Esophagus mucosa (tissue), 1 donor: Measurements from ENCODE around the gene ITPRIPL1. TPM values are rescaled to one million over a fixed set of nuclear protein-coding genes. Genes with fewer than 3 reads are reported as not detected.
A peak's percentile ranks its signal among the peaks of the same experiment; 100 is the strongest.

Source experiments
- ATAC-seq: fragments of 200-7000 bp; cut with Tn5 transposase; one replicate; pipeline ENCODE4 v1.9.1; 2020
- total RNA-seq: library from RNA; stranded (reverse); gene quantifications from one replicate; pipeline ENCODE4 v1.2.4, GENCODE V29; 2023
- donor health status: DM: yes; HTN: yes; CAD: no.

Gene ITPRIPL1
- total RNA-seq, 1 donor from 2014 or later: 1.8 TPM

DNA sequence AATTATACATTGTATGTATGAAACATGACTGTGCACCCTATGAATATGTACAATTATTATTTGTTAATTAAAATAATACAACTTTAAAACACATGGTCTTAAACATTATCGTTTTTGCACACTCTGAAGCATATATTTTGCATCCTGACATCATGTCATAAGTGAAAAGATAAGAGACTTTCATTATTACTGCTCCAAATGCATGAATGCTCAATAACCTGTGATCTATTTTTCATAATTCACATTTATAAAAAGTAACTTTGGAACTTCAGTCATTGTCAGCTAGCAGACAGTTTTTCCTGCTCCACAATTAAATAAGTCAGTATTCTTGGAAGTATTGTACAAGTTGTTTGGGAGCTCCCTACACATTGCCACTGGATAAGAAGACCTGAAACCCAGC lies 1.3 kb upstream of the ITPRIPL1 start:
- ATAC-seq: no peak

- ATAC-seq: no peak
Measured at GRCh38 chr2:96324721-96325040, 436 bp upstream of the ITPRIPL1 start.

DNA sequence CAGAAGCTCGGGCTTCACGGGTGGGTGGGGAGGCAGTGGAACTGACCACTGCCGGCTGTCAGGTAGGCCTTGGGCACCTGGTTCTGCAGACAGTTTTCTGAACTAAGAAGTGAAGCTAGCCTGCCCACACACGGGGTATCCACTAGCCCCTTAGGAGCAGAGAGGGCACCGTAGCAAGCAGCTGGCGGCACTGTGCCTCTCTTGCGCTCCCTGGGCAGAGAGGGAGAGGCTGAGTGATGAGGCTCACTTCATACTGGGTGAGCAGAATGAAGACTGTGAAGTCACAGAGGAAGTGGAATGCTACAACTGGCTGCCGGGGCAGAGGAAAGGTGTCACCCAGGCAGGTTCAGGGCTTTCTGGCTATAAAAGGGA lies 753 bp downstream of the ITPRIPL1 start:
- peak; percentile 3 for ATAC-seq

DNA sequence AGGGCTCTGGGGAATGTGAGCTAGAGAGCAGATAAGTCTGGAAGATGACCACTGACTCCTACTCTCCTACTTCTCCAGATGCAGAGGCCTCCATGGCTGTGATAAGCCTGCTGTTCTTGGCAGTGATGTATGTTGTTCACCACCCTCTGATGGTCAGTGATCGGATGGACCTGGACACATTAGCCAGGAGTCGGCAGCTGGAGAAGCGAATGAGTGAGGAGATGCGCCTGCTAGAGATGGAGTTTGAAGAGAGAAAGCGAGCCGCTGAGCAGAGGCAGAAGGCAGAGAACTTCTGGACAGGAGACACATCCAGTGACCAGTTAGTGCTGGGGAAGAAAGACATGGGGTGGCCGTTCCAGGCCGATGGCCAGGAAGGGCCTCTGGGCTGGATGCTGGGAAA lies 1.4 kb downstream of the ITPRIPL1 start:
- ATAC-seq: no peak

GRCh38 chr2:96326990-96327820 lies 2.1 kb downstream of the ITPRIPL1 start:
- ATAC-seq: no peak

DNA sequence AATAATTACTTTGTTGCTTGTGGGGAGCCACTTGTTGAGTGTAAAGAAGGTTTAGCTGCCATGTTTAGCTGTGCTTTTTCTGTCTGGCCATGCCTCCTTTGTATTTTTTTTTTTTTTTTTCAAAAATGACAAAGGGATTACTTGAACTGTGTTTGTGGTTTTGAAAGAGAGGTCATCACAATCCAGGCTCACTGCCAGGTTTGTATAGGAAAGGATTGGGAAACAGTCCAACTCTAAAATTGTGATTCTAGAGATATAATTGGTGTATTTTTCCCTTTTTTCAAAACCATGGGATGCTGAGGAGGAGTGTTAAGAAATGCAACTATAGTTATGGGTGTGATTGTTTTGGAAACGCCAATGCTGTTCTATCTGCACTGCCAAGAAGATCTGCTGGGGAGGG lies 4.3 kb downstream of the ITPRIPL1 start:
- no peak for ATAC-seq

GRCh38 chr2:96329874-96330273 lies 4.8 kb downstream of the ITPRIPL1 start:
- ATAC-seq: no peak

- ATAC-seq: peak; percentile 51
Measured at GRCh38 chr2:96330407-96330806, 5.3 kb downstream of the ITPRIPL1 start.

GRCh38 chr2:96333708-96334107 lies 8.6 kb downstream of the ITPRIPL1 start:
- no peak for ATAC-seq

- no peak for ATAC-seq
Measured at GRCh38 chr2:96336104-96336775, 11.1 kb downstream of the ITPRIPL1 start.

- no peak for ATAC-seq
Measured at GRCh38 chr2:96336873-96337272, 11.8 kb downstream of the ITPRIPL1 start.

DNA sequence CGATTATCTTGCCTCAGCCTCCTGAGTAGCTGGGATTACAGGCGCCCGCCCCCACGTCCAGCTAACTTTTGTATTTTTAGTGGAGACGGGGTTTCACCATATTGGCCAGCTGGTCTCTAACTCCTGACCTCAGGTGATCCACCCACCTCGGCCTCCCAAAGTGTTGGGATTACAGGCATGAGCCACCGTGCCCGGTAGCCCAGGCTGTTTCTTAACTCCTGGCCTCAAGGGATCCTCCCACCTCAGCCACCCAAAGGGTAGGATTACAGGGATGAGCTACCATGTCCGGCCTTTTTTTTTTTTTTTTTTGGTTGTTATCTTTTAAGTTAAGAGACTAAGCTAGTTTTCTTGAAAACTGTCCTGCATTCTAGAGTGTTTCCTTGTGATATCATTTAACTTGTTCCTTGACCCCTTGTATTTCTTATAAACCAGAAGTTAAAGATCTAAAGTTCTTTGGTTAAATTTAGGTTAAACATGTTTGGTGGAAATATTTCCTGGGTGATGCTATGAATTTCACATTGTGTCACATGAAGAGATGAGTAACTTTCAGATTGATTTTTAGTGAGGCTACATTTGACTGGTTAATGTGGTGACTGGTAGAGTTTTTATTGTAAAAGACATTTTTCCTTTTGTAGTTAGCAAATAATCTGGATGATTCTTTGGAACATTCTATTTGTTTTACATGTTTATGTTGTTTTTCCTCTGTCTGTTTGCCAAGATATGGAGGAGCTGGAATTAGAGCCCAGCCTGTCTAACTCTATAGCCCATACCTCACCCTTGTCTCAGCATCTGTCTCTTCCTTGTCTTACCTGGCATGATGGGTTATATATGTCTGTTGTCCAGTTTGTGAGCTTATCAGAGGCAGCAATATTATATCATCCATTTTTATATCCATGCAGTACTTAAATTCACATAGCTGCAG lies 15.6 kb downstream of the ITPRIPL1 start:
- no peak for ATAC-seq

- ATAC-seq: no peak
Measured at GRCh38 chr2:96341641-96342040, 16.5 kb downstream of the ITPRIPL1 start.

GRCh38 chr2:96342085-96342484 lies 17.0 kb downstream of the ITPRIPL1 start:
- ATAC-seq: no peak

DNA sequence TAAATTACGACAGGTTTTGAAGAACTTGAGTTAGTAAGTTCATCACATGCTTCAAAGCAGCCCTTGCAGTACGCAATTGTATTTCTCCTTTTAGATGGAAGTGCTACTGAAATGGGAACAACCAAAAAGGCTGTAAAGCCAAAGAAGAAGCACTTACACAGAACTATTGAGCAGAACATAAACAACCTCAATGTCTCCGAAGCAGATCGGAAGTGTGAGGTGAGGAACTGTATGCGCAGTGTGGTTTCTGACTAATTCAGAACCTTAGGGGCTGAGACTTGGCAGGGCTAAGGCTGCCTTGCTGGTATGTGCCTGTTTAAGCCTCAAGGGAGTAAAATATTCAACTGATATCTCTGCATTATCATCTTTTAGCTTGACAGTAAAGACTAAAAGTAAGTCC lies 18.9 kb downstream of the ITPRIPL1 start:
- peak; percentile 68 for ATAC-seq

- no peak for ATAC-seq
Measured at GRCh38 chr2:96345438-96345837, 20.3 kb downstream of the ITPRIPL1 start.

DNA sequence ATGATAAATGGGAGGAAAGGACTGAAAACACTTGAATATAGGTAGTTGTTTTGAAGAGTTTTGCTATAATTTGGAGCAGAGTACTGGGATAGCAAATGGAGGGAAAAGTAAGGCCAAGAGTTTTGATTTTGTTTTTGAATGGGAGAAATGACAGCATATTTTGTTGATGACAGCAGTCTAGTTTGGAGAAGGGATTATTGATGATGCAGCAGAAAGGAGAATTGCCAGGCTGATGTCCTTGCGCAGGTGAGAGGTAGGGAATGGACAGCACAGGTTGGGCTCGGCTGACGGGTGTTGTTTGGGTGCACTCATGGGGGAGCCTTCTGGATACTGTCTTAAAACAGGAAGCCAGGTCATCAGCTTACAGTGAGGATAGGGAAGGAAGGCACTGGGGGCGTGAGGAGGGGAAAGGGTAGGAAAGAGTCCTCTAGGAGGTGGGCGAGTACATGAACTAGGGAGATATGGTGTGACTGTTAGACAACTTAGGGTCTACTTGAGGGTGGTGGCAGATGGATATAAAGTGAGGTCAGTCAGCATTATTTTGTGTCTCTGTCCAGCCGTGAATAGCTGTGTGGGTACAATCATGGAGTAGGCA lies 20.8 kb downstream of the ITPRIPL1 start:
- ATAC-seq: no peak

- ATAC-seq: no peak
Measured at GRCh38 chr2:96347395-96347794, 22.3 kb downstream of the ITPRIPL1 start.

DNA sequence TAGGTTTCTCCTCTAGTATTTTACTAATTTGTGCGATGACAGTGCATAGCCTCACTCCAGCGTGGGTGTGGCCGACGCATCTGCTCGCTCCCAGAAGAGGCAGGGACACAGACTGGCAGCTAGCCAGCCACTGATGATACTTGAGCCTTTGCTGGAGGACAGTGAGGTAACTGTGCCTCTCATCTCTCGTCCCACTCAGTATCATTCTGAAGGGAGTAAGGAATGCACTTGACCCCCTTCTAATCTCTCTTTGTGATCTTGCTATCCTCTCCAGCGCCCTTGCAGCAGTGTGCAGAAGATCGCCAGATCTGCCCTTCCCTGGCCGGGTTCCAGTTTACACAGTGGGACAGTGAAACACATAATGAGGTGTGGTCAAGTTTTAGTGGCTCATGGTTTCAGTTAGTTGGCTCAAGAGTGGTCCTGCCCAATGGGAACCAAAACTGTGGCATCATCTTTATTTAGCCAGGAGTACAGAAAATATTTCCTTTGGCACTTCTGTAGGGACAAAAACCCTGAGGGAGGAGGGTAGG lies 28.0 kb downstream of the ITPRIPL1 start:
- no peak for ATAC-seq

GRCh38 chr2:96353606-96354101 lies 28.5 kb downstream of the ITPRIPL1 start:
- ATAC-seq: peak; percentile 45

DNA sequence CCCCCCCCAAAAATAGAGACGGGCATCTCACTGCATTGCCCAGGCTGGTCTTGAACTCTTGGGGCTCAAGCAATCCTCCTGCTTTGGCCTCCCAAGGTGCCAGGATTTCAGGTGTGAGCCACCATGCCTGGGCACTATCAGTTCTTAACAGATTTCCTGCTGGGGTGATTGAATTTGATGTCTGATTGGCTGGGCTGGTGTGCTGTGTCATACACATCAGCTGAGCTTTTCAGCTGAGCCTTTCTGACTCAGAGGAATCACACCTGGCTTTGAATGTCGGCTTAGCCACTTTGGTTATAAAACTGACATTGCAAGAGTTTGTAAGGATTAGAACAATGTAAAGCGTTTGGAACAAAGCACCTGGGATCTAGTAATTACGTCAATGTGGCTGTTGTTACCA lies 29.4 kb downstream of the ITPRIPL1 start:
- peak; percentile 49 for ATAC-seq

DNA sequence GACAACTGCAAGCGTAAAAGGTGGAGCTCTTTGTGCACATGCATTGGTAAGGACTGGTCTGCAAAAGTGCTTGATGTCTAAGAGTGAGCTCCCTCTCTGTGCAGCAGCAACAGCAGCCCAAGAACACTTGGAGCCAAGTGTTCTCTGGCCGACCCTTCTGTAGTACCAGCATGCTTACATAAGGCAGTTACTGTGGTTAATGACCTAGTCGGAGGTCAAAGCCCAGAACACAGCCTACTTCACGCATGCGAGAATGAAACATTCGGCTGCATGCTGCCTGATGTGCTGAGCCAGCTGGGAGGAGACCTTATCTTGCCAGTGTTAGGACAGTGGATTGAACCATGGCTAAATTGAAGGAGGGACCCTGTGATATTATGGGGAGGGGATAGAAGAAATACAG lies 31.8 kb downstream of the ITPRIPL1 start:
- no peak for ATAC-seq
